ENCODE measurements around the gene WDR38.

DNA sequence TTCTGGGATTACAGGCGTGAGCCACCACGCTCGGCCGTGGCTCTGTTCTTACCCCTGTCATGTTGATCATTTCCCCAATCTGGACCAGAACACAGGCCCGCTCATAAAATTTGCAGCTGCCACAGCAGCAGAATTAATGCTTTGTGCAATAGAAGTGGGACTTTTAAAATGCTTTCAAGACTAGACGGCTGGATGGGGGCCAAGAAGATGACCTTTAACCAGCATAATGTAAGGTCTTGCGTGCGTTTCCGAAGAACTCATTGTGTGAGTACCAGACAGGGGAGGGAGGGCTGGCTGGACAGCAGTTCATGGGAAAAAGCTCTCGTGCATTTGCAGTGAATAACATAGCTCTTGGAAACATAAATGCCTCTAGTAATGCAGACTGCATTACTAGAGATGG lies 3.5 kb upstream of the WDR38 start:
- TF ChIP-seq GATA2 (IDR thresholded peaks at IDR 0.05; ENCODE audit: low read depth, low read length) (no peak), GATA3 (IDR thresholded peaks at IDR 0.05; ENCODE audit: low read depth, low read length) (no peak)
